NOMO-1 (cell line): ENCODE measurements around the gene GNE.
"Not testable (repeated sequence)": the region's sequence is repeated elsewhere in the genome, so short reads cannot be mapped to it uniquely, and the experiment has no call there.

Experiments
- DNase-seq, 2 experiments: peaks; one replicate each; lab custom pipeline; 2025; ENCODE audit not compliant: unreplicated experiment in 2 of 2; lab: John Stamatoyannopoulos, UW

GNE gene

GRCh38 chr9:36258208-36258995, at the start of gene GNE:
GNE (minus strand) TSS chr9:36258448; CDS start chr9:36249355, 9,093 bp downstream.
- DNase-seq = peak; percentile 99

GRCh38 chr9:36306471-36307306, 48.4 kb upstream of the GNE start:
- DNase-seq = no peak

- not testable (repeated sequence) for DNase-seq
Measured at GRCh38 chr9:36304366-36304765, 46.1 kb upstream of the GNE start.

- DNase-seq = no peak
Measured at GRCh38 chr9:36301227-36301626, 43.0 kb upstream of the GNE start.

DNA sequence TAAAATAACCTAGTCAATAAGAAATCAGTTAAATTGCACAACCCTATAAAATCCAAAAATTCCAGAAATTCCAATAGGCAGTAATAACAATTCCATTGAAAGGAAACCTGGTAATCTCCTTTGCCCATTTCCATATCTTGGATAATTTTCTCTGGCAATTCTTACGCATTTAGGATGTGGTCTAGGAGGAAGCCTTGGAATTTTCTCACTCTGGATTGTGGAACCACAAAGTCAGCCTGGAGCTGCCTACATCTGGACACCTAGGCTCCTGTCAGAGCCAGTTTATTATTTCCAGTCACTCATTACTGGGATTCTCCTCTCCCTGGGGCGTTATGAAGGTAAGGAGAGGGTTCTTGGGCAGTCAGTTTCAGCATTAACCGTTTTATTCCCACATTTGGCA, 40.3 kb upstream of the GNE start:
- no peak for DNase-seq

DNA sequence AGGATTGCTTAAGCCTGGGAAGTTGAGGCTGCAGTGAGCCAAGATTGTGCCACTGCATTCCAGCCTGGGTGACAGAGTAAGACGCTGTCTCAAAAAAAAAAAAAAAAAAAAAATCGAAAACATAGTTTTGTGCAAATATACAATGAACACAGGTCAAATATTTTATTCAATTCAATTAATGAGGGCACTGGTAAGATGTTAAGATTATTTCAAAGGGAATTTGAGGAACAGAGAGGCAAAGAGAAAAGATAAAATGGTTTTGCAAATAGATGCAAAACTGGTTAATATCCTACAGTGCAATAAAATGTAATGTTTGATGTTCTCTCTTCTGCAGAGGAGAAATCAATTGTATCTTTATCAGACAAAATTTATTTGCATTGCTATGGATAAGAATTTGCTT, 39.5 kb upstream of the GNE start:
- no peak for DNase-seq

GRCh38 chr9:36294996-36295395, 36.7 kb upstream of the GNE start:
- DNase-seq = not testable (repeated sequence)

- DNase-seq = no peak
Measured at GRCh38 chr9:36293918-36294317, 35.7 kb upstream of the GNE start.

DNA sequence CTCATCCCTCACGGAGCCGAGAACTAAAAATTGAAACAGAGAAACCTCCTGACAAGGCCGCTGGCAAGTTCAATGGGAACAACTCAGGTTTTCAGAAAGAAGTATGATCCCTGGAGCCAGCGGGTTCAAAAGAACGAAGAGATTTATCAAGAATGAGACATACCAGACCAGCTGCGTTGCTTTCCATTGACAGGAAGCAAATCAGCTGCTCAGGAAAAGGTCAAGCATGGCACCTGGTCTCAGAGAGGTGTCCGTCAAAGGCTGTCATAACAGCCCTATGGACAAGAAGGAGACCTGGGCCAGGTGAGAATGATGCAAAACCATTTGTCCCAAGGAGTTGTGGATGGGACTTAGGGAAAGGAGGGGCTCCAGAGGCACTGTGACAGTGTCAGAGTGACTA, 34.9 kb upstream of the GNE start:
- no peak for DNase-seq

GRCh38 chr9:36292641-36293040, 34.4 kb upstream of the GNE start:
- DNase-seq = no peak

GRCh38 chr9:36290996-36291395, 32.7 kb upstream of the GNE start:
- DNase-seq = no peak

DNA sequence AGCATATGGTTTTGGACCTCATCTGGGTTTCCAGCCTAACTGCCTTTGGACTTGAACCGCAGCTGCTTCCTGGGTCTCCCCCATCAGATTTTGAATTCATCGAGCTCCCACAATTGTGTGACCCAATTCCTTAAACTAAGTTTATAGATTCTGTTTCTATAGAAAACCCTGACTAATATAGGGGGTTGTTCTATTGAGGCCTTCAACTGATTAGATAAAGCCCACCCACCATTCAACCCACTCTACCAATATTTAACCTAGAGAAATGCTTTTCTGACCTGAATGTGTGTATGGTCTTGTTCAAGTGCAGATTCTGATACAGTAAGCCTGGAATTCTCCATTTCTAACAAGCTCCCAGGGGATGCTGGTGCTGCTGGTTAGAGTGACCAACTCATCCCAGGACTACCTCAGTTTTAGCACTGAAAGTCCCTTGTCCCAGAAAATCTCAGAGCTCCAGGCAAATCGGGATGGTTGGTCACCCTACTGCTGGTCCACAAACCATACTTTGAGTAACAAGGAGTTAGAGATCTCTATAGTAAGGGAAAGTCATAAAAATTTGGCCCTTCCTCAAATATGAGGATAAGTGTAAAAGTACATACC, 31.7 kb upstream of the GNE start:
- no peak for DNase-seq

GRCh38 chr9:36288070-36288469, 29.8 kb upstream of the GNE start:
- DNase-seq = no peak

GRCh38 chr9:36286388-36286787, 28.1 kb upstream of the GNE start:
- DNase-seq = no peak

DNA sequence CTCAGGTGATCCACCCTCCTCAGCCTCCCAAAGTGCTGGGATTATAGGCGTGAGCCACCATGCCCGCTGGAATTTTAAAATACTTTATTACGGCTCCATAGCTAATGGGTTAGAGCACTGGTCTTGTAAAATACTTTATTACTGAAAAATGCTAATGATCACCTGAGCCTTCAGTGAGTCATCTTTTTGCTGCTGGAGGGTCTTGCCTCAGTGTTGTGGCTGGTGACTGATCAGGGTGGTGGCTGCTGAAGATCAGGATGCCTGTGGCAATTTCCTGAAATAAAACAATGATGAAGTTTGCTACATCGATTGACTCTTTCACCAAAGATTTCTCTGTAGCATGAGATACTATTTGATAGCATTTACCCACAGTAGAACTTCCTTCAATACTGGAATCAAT, 26.0 kb upstream of the GNE start:
- no peak for DNase-seq

- no peak for DNase-seq
Measured at GRCh38 chr9:36282275-36282674, 24.0 kb upstream of the GNE start.

- no peak for DNase-seq
Measured at GRCh38 chr9:36280989-36281388, 22.7 kb upstream of the GNE start.

DNA sequence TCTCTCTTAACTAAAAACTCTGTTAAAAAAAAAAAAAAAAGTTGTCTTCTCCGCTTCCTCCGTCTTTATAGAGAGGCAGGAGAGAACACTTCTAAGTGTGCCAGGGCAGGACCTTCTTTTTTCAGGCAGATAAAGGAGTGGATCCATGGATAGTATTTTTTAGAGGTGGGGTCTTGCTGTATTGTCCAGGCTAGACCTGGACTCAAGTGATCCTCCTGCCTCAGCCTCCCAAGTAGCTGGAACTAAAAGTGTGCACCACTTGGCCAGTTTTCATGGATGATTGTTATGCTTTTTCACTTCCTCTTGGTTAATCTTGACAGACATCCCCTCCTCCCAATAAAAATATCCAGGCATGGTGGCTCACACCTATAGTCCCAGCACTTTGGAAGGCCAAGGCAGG, 20.0 kb upstream of the GNE start:
- no peak for DNase-seq

- peak in 1 of 2 experiments; percentile 19 for DNase-seq
Measured at GRCh38 chr9:36276781-36277181, 18.5 kb upstream of the GNE start.

GRCh38 chr9:36276254-36276653, 18.0 kb upstream of the GNE start:
- no peak for DNase-seq

- no peak for DNase-seq
Measured at GRCh38 chr9:36275060-36275459, 16.8 kb upstream of the GNE start.

GRCh38 chr9:36273354-36273753, 15.1 kb upstream of the GNE start:
- DNase-seq = not testable (repeated sequence)
